Vagina (tissue), 2 donors: ENCODE data around the gene SMU1. TPM values are rescaled to one million over a fixed set of nuclear protein-coding genes. Genes with fewer than 3 reads are reported as not detected.

Source experiments
- DNase-seq, 2 donors: peaks; one replicate each; pipeline ENCODE4 v3.0.0-alpha.2; 2017; ENCODE audit errors: extremely low spot score in 2 of 2
- H3K27ac ChIP-seq: fragments of 200-600 bp; sonication (generic); one replicate; pipeline ENCODE4 v1.5.1; 2019
- H3K27me3 ChIP-seq: fragments of 200-600 bp; sonication (generic); one replicate; pipeline ENCODE4 v1.5.1; 2019
- H3K36me3 ChIP-seq, 2 donors: fragments of 200-600 bp; sonication (generic); one replicate each; pipeline ENCODE4 v1.5.1; 2017 to 2019
- H3K4me1 ChIP-seq: fragments of 200-600 bp; sonication (generic); one replicate; pipeline ENCODE4 v1.5.1; 2019
- H3K4me3 ChIP-seq, 2 donors: fragments of 200-600 bp; sonication (generic); 1 replicate in 1 of 2; 2 replicates in 1 of 2; pipeline ENCODE4 v1.5.1; 2016 to 2019
- H3K9me3 ChIP-seq: fragments of 200-600 bp; sonication (generic); one replicate; pipeline ENCODE4 v1.5.1; 2019
- POLR2A ChIP-seq, 2 donors: fragments of 450-650 bp; IDR thresholded peaks; one replicate each; pipeline ENCODE4 v1.6.1; 2017; ENCODE audit warnings: antibody characterized with exemption in 2 of 2, mild to moderate bottlenecking in 2 of 2, moderate library complexity in 2 of 2
- POLR2AphosphoS5 ChIP-seq, 2 donors: sonication (generic); formaldehyde crosslinking; IDR thresholded peaks; one replicate each; pipeline ENCODE4 v1.9.0; 2017; ENCODE audit warnings: antibody characterized with exemption in 2 of 2, mild to moderate bottlenecking in 2 of 2, low read depth in 1 of 2; ENCODE audit not compliant: insufficient read depth in 1 of 2
- intact Hi-C: fragments of 100-400 bp; cut with DNase I; formaldehyde crosslinking; loops from one replicate; pipeline ENCODE4 v1.15.1; 2023
- total RNA-seq: library from RNA; depleted of rRNA; stranded (reverse); fragments of >200 nt; gene quantifications from one replicate; pipeline ENCODE4 v1.2.3, GENCODE V29; 2016
- TF ChIP-seq, protein P1 (sequence below), 3 experiments: fragments of 450-650 bp in 2 of 3; fragments of 200-600 bp in 1 of 3; sonication (generic) in 1 of 3; IDR thresholded peaks; one replicate each; pipeline ENCODE4 v1.5.1; 2017 to 2019; ENCODE audit warnings: antibody characterized with exemption in 3 of 3, mild to moderate bottlenecking in 2 of 3, moderate library complexity in 2 of 3

Gene SMU1
- total RNA-seq, 1 donor from 2014 or later, result 15.5 TPM

DNA sequence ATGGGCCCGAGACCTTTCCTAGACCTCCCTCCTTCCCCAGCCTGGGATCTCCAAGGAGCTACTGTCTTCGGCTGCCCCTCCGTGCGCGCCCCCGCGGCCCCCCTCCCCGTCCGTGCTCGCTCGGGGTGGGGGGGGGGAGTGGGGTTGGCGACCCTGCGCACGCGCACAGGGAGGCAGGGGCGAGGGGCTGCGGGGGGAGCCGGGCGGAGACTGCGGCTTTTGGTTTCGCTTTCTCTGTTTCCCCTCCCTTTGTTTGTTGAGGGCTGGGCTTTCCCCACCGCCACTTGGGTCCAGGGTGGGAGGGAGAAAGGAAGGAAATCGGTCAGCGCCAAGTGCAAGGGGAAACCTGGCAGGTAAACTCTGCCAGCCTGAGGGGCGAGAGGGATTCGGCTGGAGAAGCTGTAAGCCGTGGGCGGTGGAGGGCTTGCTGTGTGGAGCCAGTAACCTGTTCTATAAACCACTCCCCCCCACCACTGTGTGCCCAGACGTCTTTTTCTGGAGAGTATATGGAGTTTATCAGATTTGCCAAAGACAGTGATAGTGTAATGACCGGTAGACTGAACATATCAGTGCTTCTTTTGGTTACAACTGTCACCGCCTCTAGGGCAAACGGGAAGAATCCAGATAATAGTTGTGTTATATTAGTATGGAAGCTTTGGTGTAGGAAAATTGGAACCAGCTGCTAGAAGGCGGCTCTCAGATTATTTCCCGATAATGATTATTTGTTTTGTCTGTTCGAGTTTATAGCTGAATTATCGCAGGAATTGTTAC, 50.7 kb downstream of the SMU1 start:
- intact Hi-C loops, result no loop called here

DNA sequence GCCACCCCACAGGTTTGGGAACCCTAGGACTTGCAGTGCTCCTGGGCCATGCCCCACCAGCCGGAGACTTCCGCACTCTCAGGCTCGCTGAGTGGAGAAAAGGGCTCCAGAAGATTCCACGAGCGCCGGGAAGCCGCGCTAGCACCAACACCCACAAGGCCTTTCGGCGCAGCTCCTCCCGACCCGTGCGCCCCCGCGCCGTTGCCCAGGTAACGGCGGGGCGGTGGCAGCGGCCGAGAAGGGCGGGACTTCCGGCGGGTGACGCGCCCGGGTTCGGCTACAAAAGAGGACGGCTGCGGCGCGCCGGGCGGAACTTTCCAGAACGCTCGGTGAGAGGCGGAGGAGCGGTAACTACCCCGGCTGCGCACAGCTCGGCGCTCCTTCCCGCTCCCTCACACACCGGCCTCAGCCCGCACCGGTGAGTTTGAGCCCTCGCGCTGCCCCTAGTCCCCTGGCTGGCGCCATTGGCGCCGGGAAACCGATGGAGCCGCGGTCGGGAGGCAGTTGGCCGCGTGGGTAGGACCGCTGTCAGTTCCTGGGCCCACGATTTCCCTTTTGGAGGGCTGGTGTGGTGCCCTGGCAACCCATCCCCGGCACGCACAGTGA, 51.4 kb downstream of the SMU1 start, which contains the start of gene DNAJA1:
Gene DNAJA1, plus strand, starts transcription at position 308 of the 606 bp plus-strand sequence. CDS start 1,212 bp downstream, outside the sequence.
- H3K27ac ChIP-seq, result peak within 1 kb of the TSS; percentile 100
- H3K36me3 ChIP-seq, result peaks cover 0 to 27% of the 10 kb centered on the region in 2 donors
- H3K4me3 ChIP-seq, result peak within 1 kb of the TSS; percentile 83 to 94
- H3K27me3 ChIP-seq, result no peaks in the 10 kb centered on the region
- no peaks in the 10 kb centered on the region for H3K9me3 ChIP-seq
- DNase-seq, result peak; percentile 97 to 98
- intact Hi-C loops, result no loop called here
- TF ChIP-seq POLR2A (IDR thresholded peaks at IDR 0.05), result peak; percentile 95 to 96
- TF ChIP-seq POLR2AphosphoS5 (IDR thresholded peaks at IDR 0.05; ENCODE audit: insufficient read depth in 1 of 2, low read depth in 1 of 2), result peak; percentile 97 to 99
- TF ChIP-seq, protein P1, sequence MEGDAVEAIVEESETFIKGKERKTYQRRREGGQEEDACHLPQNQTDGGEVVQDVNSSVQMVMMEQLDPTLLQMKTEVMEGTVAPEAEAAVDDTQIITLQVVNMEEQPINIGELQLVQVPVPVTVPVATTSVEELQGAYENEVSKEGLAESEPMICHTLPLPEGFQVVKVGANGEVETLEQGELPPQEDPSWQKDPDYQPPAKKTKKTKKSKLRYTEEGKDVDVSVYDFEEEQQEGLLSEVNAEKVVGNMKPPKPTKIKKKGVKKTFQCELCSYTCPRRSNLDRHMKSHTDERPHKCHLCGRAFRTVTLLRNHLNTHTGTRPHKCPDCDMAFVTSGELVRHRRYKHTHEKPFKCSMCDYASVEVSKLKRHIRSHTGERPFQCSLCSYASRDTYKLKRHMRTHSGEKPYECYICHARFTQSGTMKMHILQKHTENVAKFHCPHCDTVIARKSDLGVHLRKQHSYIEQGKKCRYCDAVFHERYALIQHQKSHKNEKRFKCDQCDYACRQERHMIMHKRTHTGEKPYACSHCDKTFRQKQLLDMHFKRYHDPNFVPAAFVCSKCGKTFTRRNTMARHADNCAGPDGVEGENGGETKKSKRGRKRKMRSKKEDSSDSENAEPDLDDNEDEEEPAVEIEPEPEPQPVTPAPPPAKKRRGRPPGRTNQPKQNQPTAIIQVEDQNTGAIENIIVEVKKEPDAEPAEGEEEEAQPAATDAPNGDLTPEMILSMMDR (IDR thresholded peaks at IDR 0.05), result no peak
- H3K4me1 ChIP-seq, result peaks cover 57% of the 10 kb centered on the region

More for the DNA sequence above, 50.7 kb downstream of the SMU1 start:
- peaks cover 61% of the 10 kb centered on the region for H3K4me1 ChIP-seq
- peaks cover 0 to 34% of the 10 kb centered on the region in 2 donors for H3K36me3 ChIP-seq
- H3K9me3 ChIP-seq, result no peaks in the 10 kb centered on the region
- peak overlapping the region; percentile 83 to 94 for H3K4me3 ChIP-seq
- H3K27me3 ChIP-seq, result no peaks in the 10 kb centered on the region
- DNase-seq, result peak in 1 of 2 donors; percentile 89
- H3K27ac ChIP-seq, result peak overlapping the region; percentile 100
- no peak for TF ChIP-seq POLR2A (IDR thresholded peaks at IDR 0.05)
- TF ChIP-seq POLR2AphosphoS5 (IDR thresholded peaks at IDR 0.05; ENCODE audit: insufficient read depth in 1 of 2, low read depth in 1 of 2), result no peak
- TF ChIP-seq, protein P1 (IDR thresholded peaks at IDR 0.05), result no peak

DNA sequence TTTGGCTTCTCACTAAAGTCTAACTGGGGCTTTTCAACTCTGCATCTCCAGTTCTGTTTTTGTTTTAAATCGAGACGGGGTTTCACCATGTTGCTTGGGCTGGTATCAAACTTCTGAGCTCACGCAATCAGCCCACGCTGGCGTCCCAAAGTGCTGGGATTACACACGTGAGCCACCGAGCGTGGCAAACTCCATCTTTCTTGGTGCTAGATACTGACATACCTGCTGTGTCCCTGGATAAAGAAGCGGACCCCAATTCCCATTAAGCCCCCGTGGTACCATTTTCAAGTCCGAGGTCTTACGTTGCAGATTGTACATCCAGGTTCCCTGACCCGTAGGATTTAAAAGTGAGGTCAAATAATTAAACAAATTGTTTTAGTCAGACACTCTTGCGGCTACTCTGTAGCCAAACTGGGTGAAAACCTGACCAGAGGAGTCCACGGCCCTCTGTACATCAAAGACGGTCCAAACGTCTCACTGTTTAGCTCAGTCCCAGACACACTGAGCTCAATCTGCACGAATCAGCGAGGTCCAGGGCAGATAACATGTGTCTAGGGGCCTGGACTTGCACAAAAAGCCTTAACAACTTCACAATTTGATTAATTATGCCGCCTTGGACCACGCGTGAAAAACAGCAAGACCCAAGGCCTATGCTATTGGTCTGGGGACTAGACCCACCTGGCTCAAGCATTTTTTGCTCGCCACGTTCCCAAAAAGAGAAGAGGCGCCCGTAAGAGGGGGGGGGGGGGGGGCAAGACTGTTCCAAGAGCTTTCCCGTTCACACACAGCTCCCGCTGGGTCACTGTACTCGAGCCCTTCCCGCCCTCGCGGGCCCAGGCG, 52.1 kb downstream of the SMU1 start:
- peak in 1 of 2 donors; percentile 89 for DNase-seq
- Histone ChIP-seq H3K36me3 (peaks cover 0 to 22% of the 10 kb centered on the region in 2 donors), H3K4me3 (peak overlapping the region; percentile 83 to 94), H3K27me3 (no peaks in the 10 kb centered on the region), H3K27ac (peak overlapping the region; percentile 100), H3K9me3 (no peaks in the 10 kb centered on the region), H3K4me1 (peaks cover 49% of the 10 kb centered on the region)
- intact Hi-C loops, result no loop called here
- TF ChIP-seq POLR2A (IDR thresholded peaks at IDR 0.05) (no peak), POLR2AphosphoS5 (IDR thresholded peaks at IDR 0.05; ENCODE audit: insufficient read depth in 1 of 2, low read depth in 1 of 2) (no peak)
- TF ChIP-seq, protein P1 (IDR thresholded peaks at IDR 0.05), result no peak

DNA sequence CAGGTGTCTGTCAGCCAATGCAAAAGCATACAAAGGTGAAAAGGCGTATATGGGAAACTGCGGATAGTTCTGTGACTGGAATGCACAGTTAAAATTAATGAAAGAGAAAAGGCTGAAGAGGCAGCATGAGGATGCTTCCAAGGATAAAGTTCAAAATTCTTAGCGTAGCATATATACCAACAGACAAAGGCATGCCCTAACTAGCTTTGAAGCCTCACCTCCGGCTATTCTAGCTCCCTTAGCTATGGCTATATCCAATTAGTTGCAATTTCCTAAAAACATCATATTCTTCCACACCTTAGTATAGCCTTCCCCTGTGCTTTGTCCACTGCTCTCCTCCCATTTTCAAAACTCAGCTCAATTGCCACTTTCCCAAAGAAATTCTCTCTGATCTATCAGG, 52.8 kb downstream of the SMU1 start:
- Histone ChIP-seq H3K36me3 (peaks cover 0 to 15% of the 10 kb centered on the region in 2 donors), H3K9me3 (no peaks in the 10 kb centered on the region), H3K4me3 (peak overlapping the region in 1 of 2 donors; percentile 83), H3K27ac (peak overlapping the region; percentile 100), H3K4me1 (peaks cover 43% of the 10 kb centered on the region), H3K27me3 (no peaks in the 10 kb centered on the region)
- TF ChIP-seq, protein P1 (IDR thresholded peaks at IDR 0.05), result no peak
- intact Hi-C loops, result no loop called here
- no peak for DNase-seq
